ENCODE data around the gene SLC25A42.
"Not testable (repeated sequence)": the region's sequence is repeated elsewhere in the genome, so short reads cannot be mapped to it uniquely, and the experiment has no call there.

The SLC25A42 gene

GRCh38 chr19:19139876-19140229, 76.1 kb downstream of the SLC25A42 start:
- DNase-seq: no peak

GRCh38 chr19:19140476-19140875, 76.7 kb downstream of the SLC25A42 start:
- DNase-seq: no peak

GRCh38 chr19:19142347-19142746, 78.6 kb downstream of the SLC25A42 start:
- DNase-seq: no peak

GRCh38 chr19:19145281-19145680, 81.5 kb downstream of the SLC25A42 start:
- no peak for DNase-seq

GRCh38 chr19:19145684-19146608, 82.2 kb downstream of the SLC25A42 start:
- peak; percentile 30 to 71 (median 48) for DNase-seq

- no peak for DNase-seq
Measured at GRCh38 chr19:19146865-19147264, 83.1 kb downstream of the SLC25A42 start.

GRCh38 chr19:19147344-19147743, 83.5 kb downstream of the SLC25A42 start:
- DNase-seq: no peak

- not testable (repeated sequence) for DNase-seq
Measured at GRCh38 chr19:19148504-19148903, 84.7 kb downstream of the SLC25A42 start.

GRCh38 chr19:19149435-19149834, 85.6 kb downstream of the SLC25A42 start:
- no peak for DNase-seq

GRCh38 chr19:19151418-19151817, 87.6 kb downstream of the SLC25A42 start:
- no peak for DNase-seq

- DNase-seq: no peak
Measured at GRCh38 chr19:19152668-19153384, 89.0 kb downstream of the SLC25A42 start.

- no peak for DNase-seq
Measured at GRCh38 chr19:19154768-19155494, 91.1 kb downstream of the SLC25A42 start.

GRCh38 chr19:19155495-19156219, 91.9 kb downstream of the SLC25A42 start:
- DNase-seq: no peak

- no peak for DNase-seq
Measured at GRCh38 chr19:19157808-19158207, 94.0 kb downstream of the SLC25A42 start.

GRCh38 chr19:19159534-19159933, 95.7 kb downstream of the SLC25A42 start:
- DNase-seq: no peak

- no peak for DNase-seq
Measured at GRCh38 chr19:19160461-19161035, 96.8 kb downstream of the SLC25A42 start.

- DNase-seq: no peak
Measured at GRCh38 chr19:19162495-19162894, 98.7 kb downstream of the SLC25A42 start.
